GM12878 (cell line): ENCODE measurements around the gene SNRK. TPM values are rescaled to one million over a fixed set of nuclear protein-coding genes. Genes with fewer than 3 reads are reported as not detected.

Source experiments
- ATAC-seq: fragments of 200-7000 bp; cut with Tn5 transposase; 3 replicates; pipeline ENCODE4 v1.9.1; 2020; ENCODE audit warnings: mild to moderate bottlenecking, moderate library complexity
- BruUV-seq: library from RNA; stranded (reverse); fragments of 400-500 nt; replicated peaks from 2 replicates; lab custom pipeline; 2021; lab: Mats Ljungman, UMichigan
- CTCF ChIA-PET: fragments of 300-600 bp; sonication (Branson Sonifier 250); formaldehyde crosslinking; extraction: SDS; loops from one replicate; lab custom pipeline; 2021; ENCODE audit warnings: inconsistent platforms; lab: Yijun Ruan, JAX
- POLR2A ChIA-PET: fragments of 350-600 bp; formaldehyde crosslinking; extraction: SDS; loops from one replicate; lab custom pipeline; 2021; ENCODE audit warnings: inconsistent platforms; lab: Charles Lee
- RAD21 ChIA-PET: fragments of 300-600 bp; sonication (Branson Sonifier 250); formaldehyde crosslinking; loops from one replicate; lab custom pipeline; 2023; ENCODE audit warnings: antibody characterized with exemption; ENCODE audit not compliant: unreplicated experiment; lab: Charles Lee
- SMC1A ChIA-PET: fragments of 300-600 bp; sonication (Branson Sonifier 250); formaldehyde crosslinking; loops from one replicate; lab custom pipeline; 2023; ENCODE audit not compliant: unreplicated experiment, uncharacterized antibody; lab: Charles Lee
- DNase-seq: peaks from one replicate; pipeline ENCODE4 v3.0.0-alpha.2; 2011; ENCODE audit warnings: low read depth, low spot score
- FAIRE-seq: peaks from 3 replicates; lab custom pipeline; 2011; peaks lifted over from hg19 to GRCh38; lab: Jason Lieb, UNC
- H2AFZ ChIP-seq: 2 replicates; pipeline ENCODE4 v1.6.0; 2011; ENCODE audit warnings: low read depth, low read length, control low read depth; ENCODE audit not compliant: control insufficient read depth
- H3K27ac ChIP-seq: 2 replicates; pipeline ENCODE4 v1.5.1; 2011; ENCODE audit warnings: control low read depth; ENCODE audit not compliant: control insufficient read depth, insufficient read depth
- H3K27me3 ChIP-seq, 2 experiments: replicated peaks in 1 of 2; 2 replicates each; pipeline versions ENCODE4 v1.6.0 to v1.6.1; 2011; ENCODE audit warnings: low read length in 1 of 2; ENCODE audit not compliant: control insufficient read depth in 2 of 2, insufficient read depth in 2 of 2
- H3K36me3 ChIP-seq, 2 experiments: 2 replicates each; pipeline ENCODE4 v1.5.1; 2011; ENCODE audit warnings: low read length in 1 of 2; ENCODE audit not compliant: control insufficient read depth in 2 of 2, insufficient read depth in 2 of 2
- H3K4me1 ChIP-seq: 2 replicates; pipeline ENCODE4 v1.6.1; 2011; ENCODE audit warnings: mild to moderate bottlenecking, low read length, moderate library complexity, mixed read lengths; ENCODE audit not compliant: control insufficient read depth, insufficient read depth
- H3K4me2 ChIP-seq: 2 replicates; pipeline ENCODE4 v1.6.0; 2011; ENCODE audit warnings: control low read depth; ENCODE audit not compliant: control insufficient read depth, insufficient read depth
- H3K4me3 ChIP-seq: fragments of 200-600 bp; sonication (generic); 2 replicates; pipeline ENCODE4 v1.5.1; 2016
- H3K79me2 ChIP-seq: 2 replicates; pipeline ENCODE4 v1.6.0; 2011; ENCODE audit warnings: low read length; ENCODE audit not compliant: control insufficient read depth, insufficient read depth
- H3K9ac ChIP-seq: 2 replicates; pipeline ENCODE4 v1.8.0; 2011; ENCODE audit warnings: low read length, control low read depth, mixed read lengths; ENCODE audit not compliant: control insufficient read depth, insufficient read depth
- H3K9me3 ChIP-seq: replicated peaks from 3 replicates; pipeline ENCODE4 v1.5.1; 2011; ENCODE audit warnings: mild to moderate bottlenecking, low read length; ENCODE audit not compliant: control insufficient read depth, insufficient read depth
- H4K20me1 ChIP-seq: 2 replicates; pipeline ENCODE4 v1.6.0; 2011; ENCODE audit not compliant: control insufficient read depth, insufficient read depth
- DPF2 ChIP-seq: fragments of 450-650 bp; IDR thresholded peaks from 2 replicates; pipeline ENCODE4 v1.6.1; 2017; ENCODE audit warnings: mild to moderate bottlenecking
- PML ChIP-seq: IDR thresholded peaks from 2 replicates; pipeline ENCODE4 v1.6.1; 2012; ENCODE audit warnings: low read length, inconsistent platforms
- RELA ChIP-seq: fragments of 450-650 bp; IDR thresholded peaks from 2 replicates; pipeline ENCODE4 v1.8.0; 2014; ENCODE audit warnings: borderline replicate concordance; ENCODE audit not compliant: partially characterized antibody
- SUPT20H ChIP-seq: IDR thresholded peaks from 2 replicates; pipeline ENCODE4 v1.6.1; 2011; ENCODE audit warnings: low read depth, mild to moderate bottlenecking, low read length, moderate library complexity, borderline replicate concordance; ENCODE audit not compliant: control insufficient read depth
- TCF12 ChIP-seq: IDR thresholded peaks from 2 replicates; pipeline ENCODE4 v1.6.1; 2011; ENCODE audit warnings: low read depth, mild to moderate bottlenecking, low read length
- YBX1 ChIP-seq: fragments of 450-650 bp; IDR thresholded peaks from 2 replicates; pipeline ENCODE4 v1.6.1; 2016; ENCODE audit warnings: antibody characterized with exemption
- WGBS: methylation state at CpG from one replicate; pipeline ENCODE4 v1.1.6; 2016; ENCODE audit warnings: low lambda C conversion rate; ENCODE audit not compliant: insufficient replicate concordance, insufficient coverage; ENCODE audit errors: missing lambda C conversion rate; 5-methylcytosine and 5-hydroxymethylcytosine counted together
- in situ Hi-C: fragments of 300-500 bp; cut with MboI; formaldehyde crosslinking; loops from 9 replicates; pipeline ENCODE4 v1.14.3; 2018; ENCODE audit warnings: mixed read lengths
- intact Hi-C: fragments of 100-400 bp; cut with micrococcal nuclease; formaldehyde crosslinking; loops from one replicate; pipeline ENCODE4 v1.14.2; 2022; ENCODE audit not compliant: unreplicated experiment
- polyA plus RNA-seq, 11 experiments: library from polyadenylated mRNA; depleted of rRNA in 4 of 11; unstranded in 6 of 11; stranded (reverse) in 5 of 11; fragments of >200 nt; fragmentation: Nextera tagmentation in 4 of 11; fragmentation: Illumina TruSeq in 1 of 11; extraction: Ambion mirVana in 4 of 11; extraction: Trizol in 1 of 11; gene quantifications; 1 replicate in 1 of 11; 2 replicates in 10 of 11; pipeline versions ENCODE4 v1.2.1 to v1.2.3, GENCODE V29; 2011 to 2016; ENCODE audit warnings: inconsistent platforms in 2 of 11, missing spikeins in 2 of 11, low read depth in 1 of 11
- total RNA-seq, 4 experiments: library from RNA; depleted of rRNA in 3 of 4; stranded (reverse); fragments of >200 nt in 3 of 4; fragmentation: Illumina TruSeq in 1 of 4; extraction: Trizol in 1 of 4; gene quantifications; 2 replicates each; pipeline versions ENCODE4 v1.2.1 to v1.2.3, GENCODE V29; 2013 to 2021
- TF ChIP-seq, protein P1 (sequence below): fragments of 450-650 bp; IDR thresholded peaks from 2 replicates; pipeline ENCODE4 v1.6.1; 2017; ENCODE audit warnings: mild to moderate bottlenecking, moderate library complexity

SNRK gene
- total and polyA plus RNA-seq, 10 of the 15 experiments (the other 5 are each of a cell fraction or from before 2014, with no cell fraction given) = 1.6 to 12.1 (median 7.6) TPM

DNA sequence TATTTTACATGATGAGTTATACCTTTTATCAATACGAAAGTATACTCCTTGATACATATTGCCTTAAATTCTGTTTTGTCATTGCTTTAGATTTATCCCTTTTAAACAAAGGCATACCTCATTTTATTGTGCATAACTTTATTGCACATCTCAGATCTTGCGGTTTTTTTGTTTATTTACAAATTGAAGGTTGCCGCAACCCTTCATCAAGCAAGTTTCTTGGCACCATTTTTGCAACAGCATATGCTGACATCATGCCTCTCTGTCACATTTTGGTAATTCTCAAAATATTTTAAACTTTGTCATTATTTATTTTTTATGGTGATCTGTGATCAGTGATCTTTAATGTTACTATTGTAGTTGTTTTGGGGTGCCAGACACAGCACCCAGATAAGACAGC lies 20.9 kb downstream of the SNRK start:
- Histone ChIP-seq H3K36me3 (peaks cover 0 to 15% of the 10 kb centered on the region in 2 experiments; a peak in 3 of 4 replicates), H3K4me2 (no peak overlapping the region), H3K4me1 (no peaks in the 10 kb centered on the region; the same call in 1 of the 2 replicates), H3K9ac (no peak overlapping the region), H3K9me3 (no peaks in the 10 kb centered on the region), H3K27me3 (no peaks in the 10 kb centered on the region), H4K20me1 (0 out of 2 replicates have a peak, but pooled peaks cover 3% of the 10 kb centered on the region), H3K4me3 (no peak overlapping the region), H2AFZ (no peak overlapping the region), H3K79me2 (no peaks in the 10 kb centered on the region; the same call in 1 of the 2 replicates), H3K27ac (no peak overlapping the region)
- DNase-seq (no peak), FAIRE-seq (no peak), ATAC-seq (no peak)
- 96% methylated on average over 3 of the region's 3 CpGs for WGBS
- in situ Hi-C loops (no loop called here), intact Hi-C loops (no loop called here)
- CTCF ChIA-PET = interaction anchor here (2.1 kb wide), 1 partner anchor 145 kb away, joined by 6 read pairs; no protein-coding TSS in a partner anchor
- POLR2A ChIA-PET = no interaction called here
- TF ChIP-seq SUPT20H (no peak), YBX1 (no peak), PML (no peak), TCF12 (no peak), RELA (no peak), DPF2 (no peak)
- TF ChIP-seq, protein P1, sequence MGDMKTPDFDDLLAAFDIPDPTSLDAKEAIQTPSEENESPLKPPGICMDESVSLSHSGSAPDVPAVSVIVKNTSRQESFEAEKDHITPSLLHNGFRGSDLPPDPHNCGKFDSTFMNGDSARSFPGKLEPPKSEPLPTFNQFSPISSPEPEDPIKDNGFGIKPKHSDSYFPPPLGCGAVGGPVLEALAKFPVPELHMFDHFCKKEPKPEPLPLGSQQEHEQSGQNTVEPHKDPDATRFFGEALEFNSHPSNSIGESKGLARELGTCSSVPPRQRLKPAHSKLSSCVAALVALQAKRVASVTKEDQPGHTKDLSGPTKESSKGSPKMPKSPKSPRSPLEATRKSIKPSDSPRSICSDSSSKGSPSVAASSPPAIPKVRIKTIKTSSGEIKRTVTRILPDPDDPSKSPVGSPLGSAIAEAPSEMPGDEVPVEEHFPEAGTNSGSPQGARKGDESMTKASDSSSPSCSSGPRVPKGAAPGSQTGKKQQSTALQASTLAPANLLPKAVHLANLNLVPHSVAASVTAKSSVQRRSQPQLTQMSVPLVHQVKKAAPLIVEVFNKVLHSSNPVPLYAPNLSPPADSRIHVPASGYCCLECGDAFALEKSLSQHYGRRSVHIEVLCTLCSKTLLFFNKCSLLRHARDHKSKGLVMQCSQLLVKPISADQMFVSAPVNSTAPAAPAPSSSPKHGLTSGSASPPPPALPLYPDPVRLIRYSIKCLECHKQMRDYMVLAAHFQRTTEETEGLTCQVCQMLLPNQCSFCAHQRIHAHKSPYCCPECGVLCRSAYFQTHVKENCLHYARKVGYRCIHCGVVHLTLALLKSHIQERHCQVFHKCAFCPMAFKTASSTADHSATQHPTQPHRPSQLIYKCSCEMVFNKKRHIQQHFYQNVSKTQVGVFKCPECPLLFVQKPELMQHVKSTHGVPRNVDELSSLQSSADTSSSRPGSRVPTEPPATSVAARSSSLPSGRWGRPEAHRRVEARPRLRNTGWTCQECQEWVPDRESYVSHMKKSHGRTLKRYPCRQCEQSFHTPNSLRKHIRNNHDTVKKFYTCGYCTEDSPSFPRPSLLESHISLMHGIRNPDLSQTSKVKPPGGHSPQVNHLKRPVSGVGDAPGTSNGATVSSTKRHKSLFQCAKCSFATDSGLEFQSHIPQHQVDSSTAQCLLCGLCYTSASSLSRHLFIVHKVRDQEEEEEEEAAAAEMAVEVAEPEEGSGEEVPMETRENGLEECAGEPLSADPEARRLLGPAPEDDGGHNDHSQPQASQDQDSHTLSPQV = no peak
- RAD21 ChIA-PET = no interaction called here
- SMC1A ChIA-PET = interaction anchor here (1.4 to 1.6 kb wide), 2 partner anchors 12 to 15 kb away, joined by 3 to 4 read pairs; no protein-coding TSS in a partner anchor
- no TSS peak for BruUV-seq
